K562 (cell line): ENCODE results near the gene GPR68. TPM values are rescaled to one million over a fixed set of nuclear protein-coding genes. Genes with fewer than 3 reads are reported as not detected.
A peak's percentile ranks its signal among the peaks of the same experiment; 100 is the strongest.

Experiments
- ATAC-seq: fragments of 200-7000 bp; cut with Tn5 transposase; 3 replicates; pipeline ENCODE4 v1.9.1; 2020; ENCODE audit warnings: moderate library complexity
- BruUV-seq: library from RNA; stranded (reverse); fragments of 400-500 nt; replicated peaks from 2 replicates; lab custom pipeline; 2021; lab: Mats Ljungman, UMichigan
- CTCF ChIA-PET: fragments of 300-600 bp; formaldehyde crosslinking; extraction: SDS; loops from one replicate; lab custom pipeline; 2021; ENCODE audit warnings: low intra/inter-chr PET ratio; lab: Yijun Ruan, JAX
- POLR2A ChIA-PET: fragments of 300-600, 350-650 bp; sonication (Branson Sonifier 250); formaldehyde crosslinking; extraction: SDS; loops from one replicate; lab custom pipeline; 2021; ENCODE audit warnings: antibody characterized with exemption, inconsistent platforms; lab: Yijun Ruan, JAX
- DNase-seq, 4 experiments: peaks; one replicate each; pipeline versions ENCODE4 v3.0.0 to v3.0.0-alpha.2; 2011 to 2018; ENCODE audit warnings: low spot score in 3 of 4, mixed read lengths in 3 of 4; ENCODE audit errors: extremely low read depth in 1 of 4
- FAIRE-seq: peaks from 2 replicates; lab custom pipeline; 2011; peaks lifted over from hg19 to GRCh38; lab: Jason Lieb, UNC
- H2AFZ ChIP-seq: 2 replicates; pipeline ENCODE4 v1.6.0; 2011; ENCODE audit warnings: low read depth, low read length, control low read depth, inconsistent platforms
- H3K27ac ChIP-seq: fragments of 200-600 bp; 3 replicates; pipeline ENCODE4 v1.8.0; 2011; ENCODE audit warnings: low read depth, mild to moderate bottlenecking, control low read depth, inconsistent platforms, low read length, moderate library complexity, mixed read lengths; ENCODE audit errors: extremely low read depth
- H3K27me3 ChIP-seq, 2 experiments: fragments of 300-600 bp in 1 of 2; 2 replicates in 1 of 2; 3 replicates in 1 of 2; pipeline versions ENCODE4 v1.6.0 to v1.8.0; 2011; ENCODE audit warnings: inconsistent platforms in 2 of 2, low read length in 2 of 2, mild to moderate bottlenecking in 1 of 2, mixed read lengths in 1 of 2, moderate library complexity in 1 of 2; ENCODE audit not compliant: control insufficient read depth in 2 of 2, insufficient read depth in 2 of 2
- H3K36me3 ChIP-seq: fragments of 300-600 bp; 3 replicates; pipeline ENCODE4 v1.8.0; 2011; ENCODE audit warnings: mild to moderate bottlenecking, low read length, inconsistent platforms; ENCODE audit not compliant: control insufficient read depth, insufficient read depth
- H3K4me1 ChIP-seq, 2 experiments: fragments of 200-600 bp in 1 of 2; replicated peaks in 1 of 2; 2 replicates in 1 of 2; 3 replicates in 1 of 2; pipeline versions ENCODE4 v1.5.1 to v1.8.0; 2011; ENCODE audit warnings: inconsistent platforms in 2 of 2, low read length in 2 of 2, mild to moderate bottlenecking in 1 of 2, mixed read lengths in 1 of 2, moderate library complexity in 1 of 2; ENCODE audit not compliant: control insufficient read depth in 2 of 2, insufficient read depth in 2 of 2
- H3K4me2 ChIP-seq: 2 replicates; pipeline ENCODE4 v1.6.1; 2011; ENCODE audit warnings: low read length, control low read depth, inconsistent platforms, mixed read lengths; ENCODE audit not compliant: insufficient read depth
- H3K4me3 ChIP-seq: fragments of 200-600 bp; sonication (generic), shearing (Covaris generic); 2 replicates; pipeline ENCODE4 v1.5.1; 2016; ENCODE audit warnings: control low read depth, inconsistent platforms
- H3K79me2 ChIP-seq: fragments of 200-600 bp; 3 replicates; pipeline ENCODE4 v1.8.0; 2011; ENCODE audit warnings: low read length, inconsistent platforms; ENCODE audit not compliant: control insufficient read depth, insufficient read depth
- H3K9ac ChIP-seq, 2 experiments: 2 replicates each; pipeline versions ENCODE4 v1.6.0 to v1.6.1; 2011; ENCODE audit warnings: low read depth in 2 of 2, low read length in 2 of 2, control low read depth in 1 of 2, inconsistent platforms in 1 of 2, mild to moderate bottlenecking in 1 of 2, mixed read lengths in 1 of 2; ENCODE audit not compliant: insufficient read depth in 1 of 2
- H3K9me1 ChIP-seq: one replicate; pipeline ENCODE4 v1.6.0; 2011; ENCODE audit warnings: inconsistent platforms, mild to moderate bottlenecking, low read length, moderate library complexity; ENCODE audit not compliant: control insufficient read depth, insufficient read depth
- H3K9me3 ChIP-seq: replicated peaks from 2 replicates; pipeline ENCODE4 v1.5.1; 2011; ENCODE audit warnings: low read depth, low read length, inconsistent platforms; ENCODE audit not compliant: control insufficient read depth, insufficient read depth
- H4K20me1 ChIP-seq: replicated peaks from 2 replicates; pipeline ENCODE4 v1.6.1; 2011; ENCODE audit warnings: low read length, inconsistent platforms, mixed read lengths; ENCODE audit not compliant: control insufficient read depth, insufficient read depth
- CTCF ChIP-seq, 3 experiments: IDR thresholded peaks in 2 of 3; conservative IDR thresholded peaks in 1 of 3; 2 replicates each; pipeline ENCODE4 v1.5.1; 2011 to 2012; ENCODE audit warnings: low read length in 3 of 3, mild to moderate bottlenecking in 3 of 3, control low read depth in 2 of 3, improper control_type of control experiment in 1 of 3, inconsistent platforms in 1 of 3, low read depth in 1 of 3, mixed read lengths in 1 of 3, moderate library complexity in 1 of 3; ENCODE audit not compliant: insufficient read depth in 2 of 3
- ERF ChIP-seq: fragments of 450-650 bp; formaldehyde crosslinking; IDR thresholded peaks from 2 replicates; pipeline ENCODE4 v1.4.0; 2020; ENCODE audit warnings: mild to moderate bottlenecking, mixed read lengths
- WGBS: fragments of 100-300 bp; shearing (Covaris generic); methylation state at CpG from one replicate; pipeline ENCODE4 v1.1.6; 2016; ENCODE audit warnings: low coverage, mixed read lengths; ENCODE audit not compliant: insufficient coverage; ENCODE audit errors: missing lambda C conversion rate; 5-methylcytosine and 5-hydroxymethylcytosine counted together
- in situ Hi-C: fragments of 300-500 bp; cut with MboI; formaldehyde crosslinking; loops from 4 replicates; pipeline ENCODE4 v1.15.0; 2018; ENCODE audit warnings: inconsistent platforms, mixed read lengths
- intact Hi-C: fragments of 100-400 bp; cut with micrococcal nuclease; formaldehyde crosslinking; loops from 2 replicates; pipeline ENCODE4 v1.14.2; 2022
- polyA plus RNA-seq, 8 experiments: library from polyadenylated mRNA; depleted of rRNA in 4 of 8; stranded (reverse) in 5 of 8; unstranded in 3 of 8; fragments of >200 nt; fragmentation: Nextera tagmentation in 2 of 8; fragmentation: Illumina TruSeq in 1 of 8; extraction: Ambion mirVana in 2 of 8; extraction: Trizol in 1 of 8; gene quantifications; 2 replicates each; pipeline versions ENCODE4 v1.2.1 to v1.2.3, GENCODE V29; 2011 to 2014; ENCODE audit warnings: inconsistent platforms in 1 of 8, missing spikeins in 1 of 8
- total RNA-seq, 7 experiments: library from RNA; depleted of rRNA in 6 of 7; stranded (reverse); fragments of >200 nt in 6 of 7; fragmentation: Illumina TruSeq in 2 of 7; extraction: Trizol in 2 of 7; gene quantifications; 2 replicates each; pipeline versions ENCODE4 v1.2.1 to v1.2.3, GENCODE V29; 2011 to 2021; ENCODE audit warnings: low replicate concordance in 1 of 7

The GPR68 gene
- total and polyA plus RNA-seq, 9 of the 15 experiments (the other 6 are each of a cell fraction or from before 2014, with no cell fraction given) = 0.41 to 9.4 (median 3.7) TPM

DNA sequence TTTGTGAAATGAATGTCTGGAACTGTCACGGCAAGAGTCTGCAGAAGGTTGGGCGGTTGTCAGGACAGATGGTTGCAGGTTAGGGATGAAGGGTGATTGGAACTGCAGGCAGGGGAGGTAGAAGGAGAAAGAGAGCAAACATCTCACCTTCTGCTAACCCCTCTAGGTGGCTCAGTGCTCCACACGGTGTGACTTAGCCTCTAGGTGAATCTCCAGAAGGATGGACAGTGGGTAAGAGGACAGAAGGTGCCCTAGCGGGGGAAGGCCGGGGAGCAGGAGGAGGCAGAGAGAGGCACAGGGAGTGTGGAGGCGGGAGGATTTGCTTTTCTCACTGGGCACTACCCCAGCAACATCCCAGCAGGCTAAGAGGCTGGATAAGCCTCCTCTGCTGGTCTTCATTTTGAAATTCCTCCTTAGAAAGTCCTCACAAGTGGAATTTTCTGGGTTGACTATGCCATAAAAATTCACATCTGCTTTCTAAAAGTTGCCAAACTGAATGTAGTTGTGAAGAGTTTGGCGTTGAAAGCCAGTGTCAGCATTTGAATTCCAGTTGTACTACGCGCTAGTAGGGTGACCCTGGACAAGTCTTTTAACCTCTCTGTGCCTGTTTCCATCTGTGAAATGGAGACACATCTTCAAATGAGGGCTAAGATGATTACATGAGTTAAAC, 10.7 kb upstream of the GPR68 start:
- H3K9me3 ChIP-seq = no peaks in the 10 kb centered on the region
- no TSS peak for BruUV-seq
- no peak overlapping the region for H3K4me3 ChIP-seq
- no peak overlapping the region for H3K4me2 ChIP-seq
- H3K4me1 ChIP-seq = peaks cover 30 to 36% of the 10 kb centered on the region in 2 experiments
- 0 out of 6 replicates have a peak, but pooled peaks of 1 of the 3 experiments have one; percentile 30 for TF ChIP-seq CTCF (IDR thresholded peaks at IDR 0.05 in 2 of 3, conservative IDR thresholded peaks at IDR 0.05 in 1 of 3; ENCODE audit: insufficient read depth in 2 of 3, low read depth in 1 of 3, low read length in 3 of 3)
- no peak for TF ChIP-seq ERF (CRISPR knock-in tag)
- no peaks in the 10 kb centered on the region for H3K9me1 ChIP-seq
- no peak overlapping the region for H3K27ac ChIP-seq
- no peak for DNase-seq
- peak; percentile 30; the same call in 2 of the 3 replicates for ATAC-seq
- intact Hi-C loops = loop anchor here (2.0 kb wide), 1 partner anchor 78 kb away; no protein-coding TSS in a partner anchor
- 64% methylated on average over 7 of the region's 9 CpGs for WGBS
- in situ Hi-C loops = no loop called here
- no peaks in the 10 kb centered on the region for H3K27me3 ChIP-seq
- peaks cover 2% of the 10 kb centered on the region; the same call in 2 of the 3 replicates for H3K79me2 ChIP-seq
- FAIRE-seq = no peak
- H3K9ac ChIP-seq = no peak overlapping the region
- H4K20me1 ChIP-seq = no peaks in the 10 kb centered on the region
- H3K36me3 ChIP-seq = no peaks in the 10 kb centered on the region; the same call in 2 of the 3 replicates
- ChIA-PET CTCF (interaction anchor here (1.2 kb wide), 1 partner anchor 31 kb away, joined by 3 read pairs; no protein-coding TSS in a partner anchor), POLR2A (interaction anchor here (0.6 to 1.7 kb wide), 2 partner anchors 9 to 28 kb away, joined by 4 to 7 read pairs; no protein-coding TSS in a partner anchor)
- no peak overlapping the region for H2AFZ ChIP-seq
